HepG2 (cell line): ENCODE data around the gene QRICH2. TPM values are rescaled to one million over a fixed set of nuclear protein-coding genes. Genes with fewer than 3 reads are reported as not detected.

ENCODE experiments used
- ATAC-seq: fragments of 200-7000 bp; cut with Tn5 transposase; 3 replicates; pipeline ENCODE4 v1.9.1; 2020; ENCODE audit warnings: mild to moderate bottlenecking, moderate library complexity
- BruUV-seq: library from RNA; stranded (reverse); fragments of 400-500 nt; replicated peaks from 2 replicates; lab custom pipeline; 2021; lab: Mats Ljungman, UMichigan
- CTCF ChIA-PET: fragments of 300-600 bp; formaldehyde crosslinking; extraction: SDS; loops from one replicate; lab custom pipeline; 2021; ENCODE audit warnings: low total read pairs, inconsistent platforms, low intra/inter-chr PET ratio; lab: Yijun Ruan, JAX
- POLR2A ChIA-PET: fragments of 350-600 bp; sonication (Branson Sonifier 250); formaldehyde crosslinking; loops from one replicate; lab custom pipeline; 2020; ENCODE audit warnings: antibody characterized with exemption, inconsistent platforms; lab: Yijun Ruan, JAX
- DNase-seq: peaks from one replicate; pipeline ENCODE4 v3.0.0-alpha.2; 2015; ENCODE audit warnings: low spot score
- FAIRE-seq: peaks from 3 replicates; lab custom pipeline; 2011; peaks lifted over from hg19 to GRCh38; lab: Jason Lieb, UNC
- H2AFZ ChIP-seq: one replicate; pipeline ENCODE4 v1.6.1; 2011; ENCODE audit warnings: low read length, inconsistent platforms
- H3K27ac ChIP-seq: fragments of 300-600 bp; 3 replicates; pipeline ENCODE4 v1.8.0; 2011; ENCODE audit warnings: mixed run types, mild to moderate bottlenecking, mixed read lengths, low read length, inconsistent platforms; ENCODE audit not compliant: insufficient read depth; ENCODE audit errors: extremely low read length
- H3K27me3 ChIP-seq, 2 experiments: fragments of 200-600 bp in 1 of 2; 2 replicates in 1 of 2; 3 replicates in 1 of 2; pipeline versions ENCODE4 v1.6.0 to v1.8.0; 2011; ENCODE audit warnings: low read length in 2 of 2, mild to moderate bottlenecking in 2 of 2, moderate library complexity in 2 of 2, inconsistent platforms in 1 of 2; ENCODE audit not compliant: insufficient read depth in 2 of 2, control insufficient read depth in 1 of 2
- H3K36me3 ChIP-seq, 2 experiments: fragments of 200-600 bp in 1 of 2; replicated peaks in 1 of 2; 2 replicates in 1 of 2; 3 replicates in 1 of 2; pipeline versions ENCODE4 v1.5.1 to v1.8.0; 2011; ENCODE audit warnings: low read length in 2 of 2, inconsistent platforms in 1 of 2; ENCODE audit not compliant: insufficient read depth in 2 of 2, control insufficient read depth in 1 of 2
- H3K4me1 ChIP-seq: 2 replicates; pipeline ENCODE4 v1.5.1; 2012; ENCODE audit warnings: low read length, inconsistent platforms; ENCODE audit not compliant: insufficient read depth
- H3K4me2 ChIP-seq: 2 replicates; pipeline ENCODE4 v1.6.0; 2011; ENCODE audit warnings: low read depth, low read length, inconsistent platforms
- H3K4me3 ChIP-seq, 3 experiments: fragments of 200-600 bp in 1 of 3; sonication (generic), shearing (Covaris generic) in 1 of 3; replicated peaks in 1 of 3; 2 replicates each; pipeline ENCODE4 v1.5.1; 2011 to 2016; ENCODE audit warnings: low read length in 3 of 3, inconsistent platforms in 2 of 3, low read depth in 2 of 3, mild to moderate bottlenecking in 2 of 3, control low read depth in 1 of 3, mixed read lengths in 1 of 3; ENCODE audit not compliant: insufficient read depth in 1 of 3
- H3K79me2 ChIP-seq: one replicate; pipeline ENCODE4 v1.6.1; 2011; ENCODE audit warnings: low read length, inconsistent platforms; ENCODE audit not compliant: insufficient read depth
- H3K9ac ChIP-seq: 2 replicates; pipeline ENCODE4 v1.6.0; 2011; ENCODE audit warnings: mild to moderate bottlenecking, low read depth, low read length, inconsistent platforms; ENCODE audit not compliant: insufficient read depth
- H3K9me3 ChIP-seq: 2 replicates; pipeline ENCODE4 v1.5.1; 2012; ENCODE audit warnings: mild to moderate bottlenecking, low read length
- H4K20me1 ChIP-seq: 2 replicates; pipeline ENCODE4 v1.6.0; 2011; ENCODE audit warnings: inconsistent platforms, mild to moderate bottlenecking, low read length, moderate library complexity; ENCODE audit not compliant: insufficient read depth
- ATF1 ChIP-seq: IDR thresholded peaks from 2 replicates; pipeline ENCODE4 v1.6.1; 2016; ENCODE audit warnings: mild to moderate bottlenecking, control low read depth
- ATF3 ChIP-seq: sonication (generic); formaldehyde crosslinking; IDR thresholded peaks from 2 replicates; pipeline ENCODE4 v1.4.0; 2020; ENCODE audit warnings: missing genetic modification reagents
- FOXO1 ChIP-seq: sonication (generic); formaldehyde crosslinking; IDR thresholded peaks from 2 replicates; pipeline ENCODE4 v1.4.0; 2020; ENCODE audit warnings: missing genetic modification reagents
- KDM1A ChIP-seq: IDR thresholded peaks from 2 replicates; pipeline ENCODE4 v1.6.1; 2016; ENCODE audit warnings: missing compliant biosample characterization
- KDM3A ChIP-seq: IDR thresholded peaks from 2 replicates; pipeline ENCODE4 v1.6.1; 2018; ENCODE audit warnings: low read depth, missing compliant biosample characterization
- MXD3 ChIP-seq: IDR thresholded peaks from 2 replicates; pipeline ENCODE4 v1.6.1; 2016; ENCODE audit warnings: mild to moderate bottlenecking, missing biosample characterization, missing genetic modification reagents
- PCBP1 ChIP-seq: fragments of 200-400 bp; formaldehyde crosslinking; IDR thresholded peaks from 2 replicates; pipeline ENCODE4 v1.6.1; 2017; ENCODE audit warnings: mild to moderate bottlenecking, low read depth, low read length, borderline replicate concordance
- POLR2A ChIP-seq, 2 experiments: IDR thresholded peaks; 2 replicates each; pipeline ENCODE4 v1.6.1; 2011; ENCODE audit warnings: low read depth in 2 of 2, low read length in 2 of 2, mild to moderate bottlenecking in 1 of 2, moderate library complexity in 1 of 2; ENCODE audit not compliant: insufficient read depth in 1 of 2
- SALL2 ChIP-seq: sonication (generic); formaldehyde crosslinking; IDR thresholded peaks from 2 replicates; pipeline ENCODE4 v1.8.1; 2023; ENCODE audit warnings: mild to moderate bottlenecking, missing genetic modification reagents, inconsistent platforms
- SPEN ChIP-seq: sonication (generic); formaldehyde crosslinking; IDR thresholded peaks from 2 replicates; pipeline ENCODE4 v1.5.1; 2020; ENCODE audit warnings: low read depth, mild to moderate bottlenecking, missing genetic modification reagents
- ZBTB38 ChIP-seq: sonication (generic); formaldehyde crosslinking; IDR thresholded peaks from 2 replicates; pipeline ENCODE4 v1.5.1; 2020; ENCODE audit warnings: mild to moderate bottlenecking, missing genetic modification reagents
- ZBTB49 ChIP-seq: sonication (generic); formaldehyde crosslinking; IDR thresholded peaks from 2 replicates; pipeline ENCODE4 v1.4.0; 2020; ENCODE audit warnings: missing genetic modification reagents, borderline replicate concordance
- ZC3H4 ChIP-seq: sonication (generic); formaldehyde crosslinking; IDR thresholded peaks from 2 replicates; pipeline ENCODE4 v1.4.0; 2020; ENCODE audit warnings: missing genetic modification reagents, borderline replicate concordance
- ZFY ChIP-seq: sonication (generic); formaldehyde crosslinking; IDR thresholded peaks from 2 replicates; pipeline ENCODE4 v1.4.0; 2020; ENCODE audit warnings: missing genetic modification reagents
- ZKSCAN5 ChIP-seq: sonication (generic); formaldehyde crosslinking; IDR thresholded peaks from 2 replicates; pipeline ENCODE4 v1.5.1; 2020; ENCODE audit warnings: mild to moderate bottlenecking, missing genetic modification reagents
- ZNF703 ChIP-seq: sonication (generic); formaldehyde crosslinking; IDR thresholded peaks from 2 replicates; pipeline ENCODE4 v1.5.1; 2020; ENCODE audit warnings: missing genetic modification reagents, mild to moderate bottlenecking, moderate library complexity, borderline replicate concordance
- WGBS: methylation state at CpG from one replicate; pipeline ENCODE4 v1.1.6; 2017; ENCODE audit warnings: low lambda C conversion rate; 5-methylcytosine and 5-hydroxymethylcytosine counted together
- in situ Hi-C: cut with HindIII; loops from 2 replicates; pipeline ENCODE4 v1.10.0; 2017; ENCODE audit warnings: low pct_unique_long_range_greater_than_20kb; ENCODE audit not compliant: extremely low pct_ligation_motif_present
- intact Hi-C: fragments of 100-400 bp; cut with micrococcal nuclease; formaldehyde crosslinking; loops from one replicate; pipeline ENCODE4 v1.10.0; 2022; ENCODE audit not compliant: unreplicated experiment
- polyA plus RNA-seq, 8 experiments: library from polyadenylated mRNA; depleted of rRNA in 3 of 8; stranded (reverse) in 7 of 8; unstranded in 1 of 8; fragments of >200 nt; fragmentation: Illumina TruSeq in 4 of 8; extraction: Trizol in 4 of 8; gene quantifications; 2 replicates each; pipeline versions ENCODE4 v1.2.1 to v1.2.3, GENCODE V29; 2011 to 2016; ENCODE audit warnings: low read depth in 4 of 8, missing spikeins in 1 of 8, mixed read lengths in 1 of 8; ENCODE audit not compliant: insufficient read depth in 1 of 8
- total RNA-seq, 5 experiments: library from RNA; depleted of rRNA; stranded (reverse); fragments of >200 nt; fragmentation: Illumina TruSeq; extraction: Trizol; gene quantifications; 2 replicates each; pipeline ENCODE4 v1.2.3, GENCODE V29; 2016; ENCODE audit warnings: low read depth in 1 of 5

Gene QRICH2
- total and polyA plus RNA-seq, 2 of the 13 experiments (the other 11 are each of a cell fraction or from before 2014, with no cell fraction given), result 3.7 to 5.7 TPM

- Histone ChIP-seq H3K9ac (peak overlapping the region; percentile 70; the same call in 1 of the 2 replicates), H3K9me3 (no peaks in the 10 kb centered on the region), H3K36me3 (no peaks in the 10 kb centered on the region), H3K79me2 (no peaks in the 10 kb centered on the region), H3K4me3 (no peak overlapping the region), H3K4me2 (no peak overlapping the region; the same call in 1 of the 2 replicates), H3K27ac (no peak overlapping the region), H3K4me1 (peaks cover 83% of the 10 kb centered on the region), H2AFZ (no peak overlapping the region), H3K27me3 (no peaks in the 10 kb centered on the region), H4K20me1 (no peaks in the 10 kb centered on the region)
- intact Hi-C loops, result no loop called here
- 81% methylated on average over 7 of the region's 7 CpGs for WGBS
- ChIA-PET CTCF (no interaction called here), POLR2A (interaction anchor here (2.6 to 3.6 kb wide), 3 partner anchors 8 to 22 kb away, joined by 27 to 40 read pairs (median 32); no protein-coding TSS in a partner anchor)
- no peak for ATAC-seq
- no peak for FAIRE-seq
- in situ Hi-C loops, result no loop called here
- no peak for TF ChIP-seq ATF1 (CRISPR knock-in tag)
- no peak for TF ChIP-seq ATF3
- TF ChIP-seq PCBP1, result no peak
- peak; percentile 53; the same call in 1 of the 2 replicates for TF ChIP-seq ZBTB38
- no peak for TF ChIP-seq ZKSCAN5 (CRISPR knock-in tag)
- TF ChIP-seq MXD3 (CRISPR knock-in tag), result no peak
- TF ChIP-seq ZNF703 (CRISPR knock-in tag), result no peak
- TF ChIP-seq ZBTB49 (CRISPR knock-in tag), result no peak
- no peak for TF ChIP-seq FOXO1 (CRISPR knock-in tag)
- TF ChIP-seq KDM3A (CRISPR knock-in tag), result no peak
- TF ChIP-seq ZFY (CRISPR knock-in tag), result 0 out of 2 replicates have a peak, but pooled peaks have one; percentile 17
- TF ChIP-seq KDM1A (CRISPR knock-in tag), result no peak
- TF ChIP-seq ZC3H4 (CRISPR knock-in tag), result no peak
- TF ChIP-seq POLR2A (IDR thresholded peaks at IDR 0.05; ENCODE audit: insufficient read depth in 1 of 2, low read depth in 2 of 2, low read length in 2 of 2), result no peak
- TF ChIP-seq SPEN (CRISPR knock-in tag), result 0 out of 2 replicates have a peak, but pooled peaks have one; percentile 31
- TF ChIP-seq SALL2, result 0 out of 2 replicates have a peak, but pooled peaks have one; percentile 45
- no peak for DNase-seq
- no TSS peak for BruUV-seq
Measured at GRCh38 chr17:76260220-76260619, 47.9 kb downstream of the QRICH2 start.
